ENCODE results near the gene C10orf71.

C10orf71 gene

DNA sequence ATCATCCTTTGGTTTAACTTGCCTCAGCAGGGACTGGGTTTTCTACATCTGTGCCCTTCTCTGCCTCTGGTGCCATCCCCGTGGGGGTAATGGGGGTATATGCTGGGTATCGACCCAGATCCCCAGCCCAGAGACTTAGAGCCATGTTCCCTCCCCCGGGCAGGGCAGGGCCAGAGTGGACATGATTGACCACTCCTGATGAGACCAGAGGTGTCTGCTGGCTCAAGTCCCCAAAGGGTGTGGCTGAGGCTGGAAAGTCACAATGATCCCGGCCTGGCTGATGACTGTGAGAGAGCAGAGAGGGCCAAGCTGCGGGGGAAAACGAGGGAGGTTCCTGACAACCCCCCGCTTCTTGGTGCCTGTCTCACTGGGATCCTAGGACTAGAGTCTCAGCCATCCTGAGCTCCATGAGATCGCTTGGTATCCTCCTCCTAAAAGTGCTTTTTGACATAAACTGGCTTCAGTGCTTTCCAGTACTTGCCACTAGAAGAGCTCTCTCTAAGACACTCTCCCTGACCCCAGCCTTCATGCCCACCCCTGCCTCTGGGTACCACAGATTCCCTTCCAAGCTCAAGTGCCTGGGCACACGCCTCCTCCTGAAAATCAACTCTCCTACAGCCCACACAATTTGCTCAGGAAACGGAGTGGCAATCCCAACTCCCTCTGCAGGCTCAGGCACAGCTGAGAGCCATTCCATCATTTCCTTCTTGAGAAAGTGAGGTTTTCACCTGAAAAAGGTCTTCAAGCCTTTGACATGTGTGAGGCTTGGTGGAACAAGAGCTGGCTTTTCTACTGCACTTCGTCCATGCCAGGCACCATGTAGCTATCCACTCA lies 63.0 kb downstream of the C10orf71 start:
- no peak for DNase-seq (ENCODE audit: low read depth)

DNA sequence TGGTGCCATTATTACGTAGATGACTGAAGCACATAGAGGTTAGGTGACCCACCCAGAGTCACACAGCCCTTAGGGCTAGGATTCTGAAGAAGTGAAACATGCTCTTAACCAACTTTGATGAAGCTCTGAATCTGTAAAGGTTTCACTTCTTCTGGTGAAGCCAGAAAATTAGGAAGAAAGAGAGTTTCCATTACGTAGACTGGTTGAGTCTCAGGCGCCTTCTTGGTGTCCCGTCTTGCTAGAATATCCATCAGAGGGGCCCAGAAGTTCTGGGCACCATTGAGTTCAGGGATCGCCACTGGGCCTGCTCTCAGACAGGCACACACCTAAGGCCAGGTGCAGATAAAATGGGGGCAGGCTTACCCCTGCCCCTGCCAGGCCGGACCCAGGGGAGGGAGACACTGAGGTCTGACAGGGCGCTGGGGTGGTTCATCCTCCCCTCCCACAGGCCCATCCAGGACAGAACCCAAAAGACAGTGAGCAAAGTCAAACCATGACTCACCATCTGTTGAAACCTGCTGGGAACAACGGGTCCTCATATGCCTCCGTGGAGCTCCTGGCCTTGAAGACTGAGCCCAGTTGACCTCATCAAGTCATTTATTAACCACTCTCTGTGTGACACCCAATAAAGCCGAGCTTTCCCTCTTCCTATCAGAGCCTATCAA lies 63.8 kb downstream of the C10orf71 start:
- no peak for DNase-seq (ENCODE audit: low read depth)

DNA sequence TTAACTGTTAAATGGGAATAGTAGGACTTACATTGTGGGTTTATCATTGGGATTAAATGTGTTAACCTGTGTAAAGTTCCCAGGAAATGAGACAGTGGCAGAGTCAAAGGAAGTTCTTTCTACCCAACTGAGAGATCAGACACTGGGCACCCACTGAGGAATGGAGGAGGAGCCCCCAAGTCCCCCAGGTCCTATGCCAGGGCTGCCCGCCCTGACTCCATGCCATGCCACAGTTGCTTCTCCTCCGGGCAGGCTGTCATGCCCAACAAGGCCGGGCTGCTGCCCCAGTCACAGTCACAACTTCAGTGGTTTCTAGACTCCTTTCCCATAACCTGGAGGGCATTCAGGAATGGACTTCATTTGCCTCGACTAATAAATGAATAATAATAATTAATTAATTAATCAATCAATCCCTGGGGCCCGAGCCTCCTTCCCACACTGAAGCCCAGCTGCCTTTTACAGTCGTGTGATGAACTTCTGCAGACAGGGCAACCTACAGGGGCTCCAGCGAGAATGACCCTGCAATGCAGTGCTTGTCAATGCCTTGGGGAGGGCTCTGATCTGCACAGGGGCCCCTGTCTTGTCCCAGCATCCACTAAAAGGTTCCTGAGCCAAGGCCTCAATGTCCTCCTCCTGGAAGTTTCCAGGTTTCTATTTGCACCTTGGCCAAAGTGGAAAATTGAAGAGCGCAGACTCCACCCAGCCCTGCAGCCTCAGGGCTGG lies 64.5 kb downstream of the C10orf71 start:
- no peak for DNase-seq (ENCODE audit: low read depth)

DNA sequence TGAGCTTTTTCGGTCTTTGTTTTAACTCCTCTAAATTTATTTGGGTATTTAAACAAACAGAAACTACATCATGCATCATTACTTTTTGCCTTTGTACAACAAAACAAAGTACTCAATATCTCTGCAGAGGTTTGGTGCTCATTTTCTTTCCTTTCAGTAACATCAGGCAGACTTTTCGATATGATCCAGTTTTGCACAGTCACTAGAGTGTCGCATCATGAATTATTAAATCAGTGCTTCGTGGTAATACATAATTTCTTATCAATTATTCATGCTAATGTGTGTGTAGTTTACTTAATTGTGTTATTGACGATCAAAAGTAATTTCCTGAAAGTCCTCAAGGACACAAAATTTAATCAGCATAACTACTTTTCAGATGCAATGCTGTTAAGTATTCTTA lies 65.1 kb downstream of the C10orf71 start:
- DNase-seq (ENCODE audit: low read depth): no peak

DNA sequence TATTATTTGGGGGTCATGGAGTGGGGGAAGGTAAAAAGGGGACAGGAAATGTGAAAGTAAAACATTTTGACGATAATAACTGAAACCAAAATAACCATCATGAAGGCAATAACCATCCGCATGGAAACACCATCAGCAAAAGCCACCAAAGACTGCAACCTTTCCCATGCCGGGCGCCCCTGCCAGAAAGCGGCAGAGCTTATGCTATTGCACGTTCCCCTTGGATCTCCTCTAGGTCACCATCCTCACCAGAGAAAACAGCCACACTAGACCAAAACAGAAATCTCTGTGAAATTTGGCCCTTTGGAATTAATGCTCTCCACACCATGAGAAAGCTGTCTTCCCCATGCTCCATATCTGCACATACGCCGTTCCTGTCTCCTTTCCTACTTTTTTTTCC lies 65.8 kb downstream of the C10orf71 start:
- DNase-seq (ENCODE audit: low read depth): no peak

DNA sequence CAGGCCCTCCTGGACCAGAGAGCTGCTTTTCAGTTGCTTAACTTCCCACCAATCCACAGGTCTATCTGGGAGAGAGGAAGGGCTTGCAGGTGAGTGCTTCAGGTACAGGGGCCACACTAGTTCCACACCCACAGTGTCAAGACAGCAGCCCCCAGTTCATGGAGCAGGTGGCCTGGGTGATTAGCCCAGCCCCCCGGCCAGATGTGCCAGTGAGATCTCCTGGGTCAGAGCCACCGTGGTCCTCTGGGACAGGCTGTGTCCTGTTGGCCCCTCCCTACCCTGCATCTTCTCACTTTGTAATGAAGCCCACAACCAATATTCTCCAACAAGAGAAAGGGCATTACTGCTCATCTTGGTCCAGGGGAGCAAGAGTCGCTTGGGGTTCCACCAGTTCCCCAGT lies 66.3 kb downstream of the C10orf71 start:
- DNase-seq (ENCODE audit: low read depth): no peak

DNA sequence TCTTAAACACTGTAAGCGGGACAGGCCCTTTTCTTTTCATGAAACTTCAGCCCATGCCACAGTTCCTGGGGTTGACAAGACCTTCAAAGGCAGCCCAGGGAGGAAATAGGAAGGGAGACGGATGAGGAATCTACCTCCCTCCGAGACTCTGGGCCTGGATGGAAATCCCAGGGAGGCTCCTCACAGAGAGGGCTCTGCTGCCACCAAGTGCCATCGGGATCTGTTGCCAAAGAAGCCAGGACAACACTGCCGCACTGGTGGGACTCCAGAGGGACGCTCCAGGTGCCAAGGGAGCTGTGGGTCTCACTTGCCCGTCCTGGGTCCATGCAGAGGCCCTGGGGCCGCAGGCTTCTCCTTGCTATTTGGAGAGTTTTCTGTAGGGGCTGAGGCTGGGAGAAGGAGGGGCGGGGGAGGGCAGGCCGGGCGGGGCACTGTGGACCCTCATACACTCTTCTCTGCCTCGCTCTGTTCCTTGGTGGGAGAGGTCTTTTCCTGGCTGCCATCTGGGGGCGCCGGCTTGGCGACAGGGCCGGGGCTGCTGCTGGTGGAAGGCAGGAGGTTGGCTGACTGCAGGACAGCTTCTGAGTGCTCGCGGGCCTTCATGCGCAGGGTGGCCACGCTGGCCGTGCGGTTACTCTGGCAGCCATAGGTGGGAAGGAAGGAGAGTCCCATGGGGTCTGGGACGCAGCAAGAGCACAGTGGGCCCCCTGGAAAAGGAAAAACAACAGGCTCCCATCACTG lies 66.9 kb downstream of the C10orf71 start:
- DNase-seq (ENCODE audit: low read depth): no peak

DNA sequence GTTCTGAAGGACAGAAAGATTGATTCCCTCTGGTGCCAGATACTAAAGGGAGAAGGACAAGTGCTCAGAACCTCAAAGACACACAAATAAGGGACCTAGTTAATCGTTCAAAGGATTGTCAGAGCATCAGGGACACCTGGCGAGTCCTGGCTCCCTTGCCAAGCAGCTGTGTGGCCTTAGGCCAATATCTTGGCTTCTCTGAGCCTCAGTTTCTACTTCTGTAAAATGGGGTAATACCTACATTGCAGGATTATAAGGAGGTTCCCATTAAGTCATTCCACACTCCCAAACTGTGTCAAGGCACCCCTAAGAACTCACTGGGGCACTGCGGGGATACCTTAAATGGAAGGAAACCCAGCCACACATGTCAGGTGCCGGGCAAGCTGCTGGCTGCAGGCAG lies 67.5 kb downstream of the C10orf71 start:
- DNase-seq (ENCODE audit: low read depth): no peak

DNA sequence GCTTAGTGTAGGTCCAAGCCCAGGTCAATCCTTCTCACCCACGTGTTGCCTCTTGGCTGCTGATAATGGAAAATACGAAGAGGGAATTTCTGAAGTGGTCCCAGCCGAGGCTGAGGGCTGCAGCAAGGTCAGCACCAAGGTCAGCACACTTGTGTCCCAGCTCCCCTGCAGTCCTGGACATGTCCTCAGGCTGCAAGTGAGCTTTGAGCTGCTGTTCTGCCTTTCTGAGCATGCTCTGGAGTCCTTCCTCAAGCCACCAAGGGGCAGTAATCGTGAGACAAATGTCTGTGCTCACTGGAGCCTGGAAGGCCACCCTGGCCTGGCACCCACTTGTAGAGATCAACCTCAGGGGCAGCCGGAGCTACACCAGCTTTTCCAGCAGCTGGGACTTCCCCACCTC lies 68.6 kb downstream of the C10orf71 start:
- no peak for DNase-seq (ENCODE audit: low read depth)

DNA sequence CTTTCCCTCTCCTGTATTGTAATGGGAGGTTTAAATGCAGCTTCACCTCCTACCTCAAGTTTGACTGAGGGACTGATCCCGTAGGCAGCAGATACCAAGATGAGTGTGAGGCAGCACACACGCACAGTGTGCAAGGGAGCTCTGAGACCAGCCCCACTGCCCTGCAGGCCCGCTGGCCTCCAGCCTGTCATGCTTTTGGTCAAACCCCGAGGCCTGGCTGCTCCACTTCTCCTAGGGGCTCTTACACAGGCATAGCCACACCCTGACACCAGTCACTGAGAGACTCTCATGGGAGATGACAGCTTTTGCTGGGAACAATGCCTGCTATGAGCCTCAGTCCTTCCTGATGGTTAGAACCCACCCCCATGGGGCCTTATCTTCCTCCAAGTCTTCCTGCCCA lies 69.3 kb downstream of the C10orf71 start:
- no peak for DNase-seq (ENCODE audit: low read depth)

DNA sequence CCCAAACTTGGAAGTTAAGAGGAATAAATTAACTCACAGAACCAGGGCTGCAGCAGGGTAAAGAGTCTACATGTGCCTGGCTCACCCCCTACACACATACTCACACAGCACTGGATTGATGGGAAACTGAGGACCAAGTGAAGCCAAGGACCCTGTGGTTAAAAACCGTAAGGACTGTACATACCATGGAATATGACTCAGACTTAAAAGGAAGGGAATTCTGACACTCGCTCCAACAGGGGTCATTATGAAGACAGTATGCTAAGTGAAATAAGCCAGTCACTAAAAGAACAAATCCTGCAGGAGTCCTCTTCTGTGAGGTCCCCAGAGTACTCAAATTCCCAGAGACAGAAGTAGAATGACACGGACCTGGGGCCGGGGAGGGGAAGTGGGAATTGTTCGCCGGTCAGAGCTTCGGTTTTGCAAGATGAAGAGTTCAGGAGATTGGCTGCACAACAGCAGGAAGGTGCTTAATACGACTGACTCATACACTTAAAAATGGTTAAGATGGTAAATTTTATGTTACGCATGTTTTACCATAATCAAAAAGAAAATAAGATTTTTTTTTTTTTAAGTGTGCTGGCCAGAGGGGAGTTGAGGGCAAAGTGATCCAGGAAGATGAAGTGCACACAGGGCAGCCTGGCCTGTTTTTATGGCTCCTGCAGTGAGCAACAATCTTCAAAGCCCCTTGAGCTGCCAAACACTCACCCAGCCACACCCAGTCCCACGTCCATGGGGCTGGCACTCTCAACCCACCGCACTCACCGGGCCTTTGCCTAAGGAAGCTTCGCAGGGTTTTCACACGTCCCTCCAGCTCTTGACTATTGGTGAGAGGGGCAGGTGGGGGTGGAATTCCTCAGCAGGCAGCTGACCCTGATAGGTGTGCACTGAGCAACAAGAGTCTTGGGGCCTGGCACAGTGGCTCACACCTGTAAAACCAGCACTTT lies 70.5 kb downstream of the C10orf71 start:
- DNase-seq (ENCODE audit: low read depth): no peak

DNA sequence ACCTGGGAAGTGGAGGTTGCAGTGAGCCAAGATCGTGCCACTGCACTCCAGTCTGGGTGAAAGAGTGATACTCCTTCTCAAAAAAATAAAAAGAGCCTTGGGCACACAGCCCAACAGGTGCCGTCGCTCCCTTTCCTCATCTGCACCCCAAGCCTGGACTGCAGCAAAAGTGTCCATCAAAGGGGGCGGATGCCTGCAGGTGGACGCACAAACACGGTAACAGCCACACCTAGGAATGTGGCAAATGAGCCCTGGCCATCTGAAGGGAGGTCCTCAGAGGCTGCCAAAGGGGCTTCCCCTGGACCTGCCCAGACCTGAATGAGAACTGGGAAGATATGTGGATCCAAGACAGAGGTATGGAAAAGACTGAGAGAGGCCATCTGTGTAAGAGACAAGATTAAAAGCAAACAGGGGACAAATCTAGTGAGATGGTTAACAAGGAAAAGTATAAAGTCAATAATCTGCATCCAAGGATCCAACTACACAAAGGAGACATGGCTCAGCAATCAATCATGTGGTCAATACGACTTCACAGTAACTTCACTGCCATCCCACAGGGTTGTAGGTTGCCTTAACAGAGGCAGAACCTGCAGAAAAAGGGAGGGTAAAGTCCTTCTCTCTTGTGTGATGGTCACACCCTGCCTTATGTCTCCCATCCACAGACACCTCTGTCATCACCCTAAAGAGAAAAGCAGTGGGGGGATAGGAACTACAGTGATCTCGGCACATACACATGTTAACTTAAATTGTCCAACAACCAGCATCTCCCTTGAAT lies 71.5 kb downstream of the C10orf71 start:
- DNase-seq (ENCODE audit: low read depth): no peak

DNA sequence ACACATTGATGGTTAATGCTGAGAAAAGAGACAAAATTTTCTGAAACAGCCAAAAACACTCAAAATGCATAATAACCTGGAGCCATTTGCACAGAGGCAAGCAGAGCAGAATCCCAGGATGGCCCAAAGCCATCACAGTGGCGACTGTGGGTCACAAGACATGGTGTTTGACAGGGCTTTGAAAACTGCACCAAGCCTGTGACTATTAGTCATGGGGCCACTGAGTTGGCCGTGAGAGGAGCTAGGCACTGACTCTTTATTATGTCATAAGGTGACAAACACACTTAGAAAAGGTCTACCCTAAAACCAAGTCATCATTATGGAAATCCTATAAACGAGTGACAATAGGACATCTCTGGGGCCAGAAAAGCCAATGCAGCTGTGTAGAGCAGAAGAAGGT lies 73.0 kb downstream of the C10orf71 start:
- DNase-seq (ENCODE audit: low read depth): no peak

DNA sequence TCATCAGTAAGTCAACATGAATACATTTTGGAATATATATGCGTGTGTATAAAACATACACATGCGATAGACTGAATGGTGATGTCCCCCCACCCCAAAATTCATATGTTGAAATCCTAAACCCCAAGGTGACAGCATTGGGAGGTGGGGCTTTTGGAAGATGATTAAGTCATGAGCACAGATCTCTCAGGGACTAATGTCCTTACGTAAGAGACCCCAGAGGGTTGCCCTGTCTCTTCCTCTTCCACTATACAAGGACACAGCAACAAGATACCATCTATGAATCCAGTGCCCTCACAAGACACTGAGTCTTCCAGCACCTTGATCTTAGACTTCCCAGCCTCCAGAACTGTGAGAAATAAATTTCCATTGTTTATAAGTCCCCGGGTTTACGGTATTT lies 74.4 kb downstream of the C10orf71 start:
- DNase-seq (ENCODE audit: low read depth): no peak

DNA sequence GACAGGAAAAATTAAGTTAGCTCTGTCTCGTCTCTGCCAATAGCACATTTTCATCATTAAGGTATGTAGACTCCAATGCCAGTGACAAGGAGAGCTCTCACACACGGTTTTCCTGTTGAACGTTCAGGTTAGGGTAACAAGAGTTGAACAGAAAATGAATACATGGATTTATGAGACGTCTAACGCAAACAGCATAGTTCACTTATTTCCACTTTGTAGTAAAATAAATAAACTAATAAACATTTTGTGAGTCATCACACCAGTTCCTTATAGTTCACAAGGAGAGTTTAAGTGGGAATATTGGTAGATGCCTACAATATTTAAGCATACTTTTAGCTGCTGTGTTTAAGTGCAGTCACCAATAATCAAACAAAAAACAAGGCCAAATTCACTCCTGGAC lies 75.8 kb downstream of the C10orf71 start:
- no peak for DNase-seq (ENCODE audit: low read depth)

DNA sequence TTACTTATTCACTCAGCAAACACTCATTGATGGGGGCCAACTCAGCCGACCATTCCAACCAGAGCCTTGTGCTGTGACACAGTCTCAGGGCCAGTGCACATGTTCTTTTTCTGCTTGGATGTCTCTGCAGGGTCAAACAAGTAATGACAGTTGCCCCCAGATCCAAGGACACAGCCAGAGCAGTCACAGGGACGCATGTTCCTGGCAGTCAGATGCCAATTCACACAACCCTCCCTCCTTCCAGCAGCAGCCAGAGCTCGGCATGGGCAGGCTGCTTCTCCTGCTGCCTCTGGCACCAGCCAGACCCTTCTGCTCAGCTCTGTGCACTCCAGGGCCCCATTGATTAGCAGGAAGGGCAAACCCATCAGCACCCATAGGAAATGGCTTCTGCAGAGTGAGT lies 76.6 kb downstream of the C10orf71 start:
- no peak for DNase-seq (ENCODE audit: low read depth)

Data from stimulated activated CD8-positive, alpha-beta memory T cell treated with anti-CD3 and anti-CD28 coated beads, Interleukin-4, amount 100 ng/mL, for 24 hours (primary cell).